Common myeloid progenitor, CD34-positive (primary cell): ENCODE data around the gene RUFY1.
"Not testable (repeated sequence)": the region's sequence is repeated elsewhere in the genome, so short reads cannot be mapped to it uniquely, and the experiment has no call there.

Experiments
- CTCF ChIA-PET: fragments of 350-600 bp; sonication (Branson Sonifier 250); formaldehyde crosslinking; loops from one replicate; lab custom pipeline; 2021; ENCODE audit warnings: antibody characterized with exemption; lab: Charles Lee
- POLR2A ChIA-PET: fragments of 350-600 bp; sonication (Branson Sonifier 250); formaldehyde crosslinking; loops from one replicate; lab custom pipeline; 2021; ENCODE audit warnings: antibody characterized with exemption; lab: Charles Lee
- DNase-seq, 3 donors: peaks; one replicate each; pipeline versions ENCODE4 v3.0.0 to v3.0.0-alpha.2; 2013
- H3K27ac ChIP-seq, 2 experiments: 1 replicate in 1 of 2; 2 replicates in 1 of 2; pipeline ENCODE4 v1.7.0; 2013; ENCODE audit warnings: inconsistent platforms in 2 of 2, low read length in 2 of 2, mild to moderate bottlenecking in 2 of 2, low read depth in 1 of 2, moderate library complexity in 1 of 2; ENCODE audit not compliant: severe bottlenecking in 2 of 2, insufficient read depth in 1 of 2, poor library complexity in 1 of 2
- H3K27me3 ChIP-seq, 5 experiments: replicated peaks in 2 of 5; 1 replicate in 3 of 5; 2 replicates in 2 of 5; pipeline versions ENCODE4 v1.6.1 to v1.7.0; 2013; ENCODE audit warnings: low read length in 4 of 5, mild to moderate bottlenecking in 2 of 5, moderate library complexity in 2 of 5, inconsistent platforms in 1 of 5; ENCODE audit not compliant: insufficient read depth in 5 of 5, control insufficient read depth in 4 of 5
- H3K36me3 ChIP-seq, 4 experiments: 1 replicate in 2 of 4; 2 replicates in 2 of 4; pipeline versions ENCODE4 v1.6.1 to v1.7.0; 2013; ENCODE audit warnings: low read length in 3 of 4, control low read depth in 1 of 4, mild to moderate bottlenecking in 1 of 4; ENCODE audit not compliant: control insufficient read depth in 4 of 4, insufficient read depth in 4 of 4
- H3K4me1 ChIP-seq, 4 experiments: 1 replicate in 3 of 4; 2 replicates in 1 of 4; pipeline versions ENCODE4 v1.6.1 to v1.7.1; 2013; ENCODE audit warnings: low read length in 3 of 4, mild to moderate bottlenecking in 3 of 4, control low read depth in 1 of 4, inconsistent platforms in 1 of 4, moderate library complexity in 1 of 4; ENCODE audit not compliant: control insufficient read depth in 4 of 4, insufficient read depth in 4 of 4; ENCODE audit errors: control extremely low read depth in 1 of 4
- H3K4me3 ChIP-seq, 7 experiments: 1 replicate in 4 of 7; 2 replicates in 3 of 7; pipeline versions ENCODE4 v1.5.1 to v1.7.0; 2013; ENCODE audit warnings: mild to moderate bottlenecking in 7 of 7, low read length in 6 of 7, moderate library complexity in 6 of 7, inconsistent platforms in 2 of 7, low read depth in 2 of 7, control low read depth in 1 of 7; ENCODE audit not compliant: insufficient read depth in 4 of 7, control insufficient read depth in 1 of 7; ENCODE audit errors: extremely low read depth in 1 of 7
- H3K9me3 ChIP-seq, 5 experiments: 1 replicate in 4 of 5; 2 replicates in 1 of 5; pipeline versions ENCODE4 v1.6.1 to v1.7.1; 2013; ENCODE audit warnings: low read length in 4 of 5, mild to moderate bottlenecking in 2 of 5, inconsistent platforms in 1 of 5, low read depth in 1 of 5, moderate library complexity in 1 of 5; ENCODE audit not compliant: control insufficient read depth in 4 of 5, insufficient read depth in 2 of 5; ENCODE audit errors: control extremely low read depth in 1 of 5
- WGBS: methylation state at CpG from one replicate; pipeline ENCODE4 v1.1.5; 2013; ENCODE audit not compliant: insufficient coverage; 5-methylcytosine and 5-hydroxymethylcytosine counted together

The RUFY1 gene

DNA sequence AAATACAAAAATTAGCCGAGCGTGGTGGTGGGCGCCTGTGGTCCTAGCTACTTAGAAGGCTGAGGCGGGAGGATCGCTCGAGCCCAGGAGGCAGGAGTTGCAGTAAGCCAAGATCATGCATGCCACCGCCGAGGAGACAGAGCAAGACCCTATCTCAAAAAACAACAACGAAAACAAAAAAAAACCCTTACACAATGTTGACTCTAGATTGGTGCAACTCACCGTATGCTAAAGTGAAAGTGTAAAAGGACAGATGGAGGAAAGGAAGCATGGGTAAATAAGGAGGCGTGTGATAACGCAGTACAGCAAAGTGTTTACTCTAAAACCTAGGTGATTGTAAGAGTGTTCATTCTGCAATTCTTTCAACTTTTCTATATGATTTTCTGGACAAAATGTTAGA lies 15.9 kb upstream of the RUFY1 start:
- DNase-seq, result peak; percentile 79 to 96 (median 87)
- peaks cover 7 to 32% (median 21%) of the 10 kb centered on the region in 4 experiments for H3K4me1 ChIP-seq
- 76% methylated on average over 6 of the region's 12 CpGs for WGBS
- H3K36me3 ChIP-seq, result peaks cover 0 to 2% (median 0%) of the 10 kb centered on the region in 4 experiments
- H3K4me3 ChIP-seq, result peak overlapping the region in 5 of 7 experiments; percentile 30 to 74 (median 53)
- ChIA-PET POLR2A (no interaction called here), CTCF (interaction anchor here (1.3 kb wide), 1 partner anchor 10 kb away, joined by 3 read pairs; no protein-coding TSS in a partner anchor)
- no peaks in the 10 kb centered on the region for H3K27me3 ChIP-seq
- H3K27ac ChIP-seq, result peak overlapping the region; percentile 78 to 94
- no peaks in the 10 kb centered on the region for H3K9me3 ChIP-seq

DNA sequence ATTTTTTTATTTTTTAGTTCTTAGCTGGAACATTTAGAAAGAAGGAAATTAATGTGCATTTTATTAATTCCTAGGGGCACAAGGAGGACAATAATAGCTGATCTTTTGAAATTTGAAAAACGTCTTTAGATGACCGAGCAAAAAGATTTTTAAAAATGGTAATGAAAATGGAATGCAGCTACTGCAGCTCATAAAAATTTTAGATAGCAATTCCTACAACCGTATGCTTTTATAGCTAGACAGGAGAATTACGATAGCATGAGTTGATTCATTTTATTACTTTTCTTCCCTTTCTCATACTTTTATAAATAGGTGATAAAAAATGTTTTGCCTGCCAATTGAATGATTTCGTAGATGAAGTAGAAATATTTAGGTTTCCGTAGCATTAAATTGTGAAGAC lies 13.7 kb upstream of the RUFY1 start:
- ChIA-PET CTCF (interaction anchor here (0.8 to 1.0 kb wide), 3 partner anchors 13 to 23 kb away, joined by 3 read pairs; partner anchors contain the start of gene RUFY1), POLR2A (no interaction called here)
- no peak for DNase-seq
- H3K4me1 ChIP-seq, result peaks cover 0 to 16% (median 9%) of the 10 kb centered on the region in 4 experiments
- H3K27me3 ChIP-seq, result no peaks in the 10 kb centered on the region
- H3K9me3 ChIP-seq, result no peaks in the 10 kb centered on the region
- H3K36me3 ChIP-seq, result peaks cover 0 to 2% (median 0%) of the 10 kb centered on the region in 4 experiments
- WGBS, result 100% methylated on average over 2 of the region's 6 CpGs
- H3K27ac ChIP-seq, result no peak overlapping the region
- H3K4me3 ChIP-seq, result no peak overlapping the region

DNA sequence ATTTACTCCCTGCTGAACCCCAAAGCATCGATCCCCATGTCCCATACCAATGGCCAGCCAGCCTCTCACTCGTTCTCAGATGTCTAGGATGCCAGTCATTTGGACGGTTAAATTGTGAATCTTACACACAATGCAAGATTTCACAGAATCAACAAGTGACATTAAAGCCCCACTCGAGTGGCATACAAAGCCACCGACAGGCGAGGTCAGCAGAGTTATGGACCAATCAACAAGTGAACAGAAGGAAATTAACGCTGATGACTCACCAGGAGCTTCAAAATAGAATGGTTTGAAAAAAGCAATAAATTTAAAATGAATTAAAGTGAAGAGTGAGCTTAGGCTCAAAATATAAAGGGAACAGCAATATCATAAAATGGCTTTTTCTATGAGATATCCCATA lies 8.2 kb upstream of the RUFY1 start:
- peaks cover 3 to 7% (median 4%) of the 10 kb centered on the region in 4 experiments for H3K4me1 ChIP-seq
- 94% methylated on average over 7 of the region's 7 CpGs for whole genome bisulfite sequencing
- DNase-seq, result no peak
- no peak overlapping the region for H3K4me3 ChIP-seq
- no peaks in the 10 kb centered on the region for H3K9me3 ChIP-seq
- H3K27ac ChIP-seq, result no peak overlapping the region
- ChIA-PET POLR2A (no interaction called here), CTCF (interaction anchor here (1.3 to 1.6 kb wide), 2 partner anchors 9 to 11 kb away, joined by 3 to 5 read pairs; no protein-coding TSS in a partner anchor)
- H3K27me3 ChIP-seq, result no peaks in the 10 kb centered on the region
- H3K36me3 ChIP-seq, result peaks cover 0 to 2% (median 0%) of the 10 kb centered on the region in 4 experiments

DNA sequence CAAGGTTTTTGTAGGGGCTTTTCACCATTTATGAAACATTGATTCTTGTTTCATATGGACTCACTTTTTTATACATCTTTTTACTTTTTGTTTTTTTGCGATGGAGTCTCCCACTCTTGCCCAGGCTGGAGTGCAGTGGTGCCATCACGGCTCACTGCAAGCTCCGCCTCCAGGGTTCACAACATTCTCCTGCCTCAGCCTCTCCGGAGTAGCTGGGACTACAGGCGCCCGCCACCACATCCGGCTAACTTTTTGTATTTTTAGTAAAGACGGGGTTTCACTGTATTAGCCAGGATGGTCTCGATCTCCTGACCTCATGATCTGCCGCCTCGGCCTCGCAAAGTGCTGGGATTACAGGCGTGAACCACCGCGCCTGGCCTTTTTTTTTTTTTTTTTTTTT lies 7.1 kb upstream of the RUFY1 start:
- H3K9me3 ChIP-seq, H3K27ac ChIP-seq, H3K27me3 ChIP-seq, H3K4me1 ChIP-seq, DNase-seq, POLR2A ChIA-PET, CTCF ChIA-PET, H3K4me3 ChIP-seq, H3K36me3 ChIP-seq: not testable (repeated sequence)
- 93% methylated on average over 13 of the region's 15 CpGs for WGBS

DNA sequence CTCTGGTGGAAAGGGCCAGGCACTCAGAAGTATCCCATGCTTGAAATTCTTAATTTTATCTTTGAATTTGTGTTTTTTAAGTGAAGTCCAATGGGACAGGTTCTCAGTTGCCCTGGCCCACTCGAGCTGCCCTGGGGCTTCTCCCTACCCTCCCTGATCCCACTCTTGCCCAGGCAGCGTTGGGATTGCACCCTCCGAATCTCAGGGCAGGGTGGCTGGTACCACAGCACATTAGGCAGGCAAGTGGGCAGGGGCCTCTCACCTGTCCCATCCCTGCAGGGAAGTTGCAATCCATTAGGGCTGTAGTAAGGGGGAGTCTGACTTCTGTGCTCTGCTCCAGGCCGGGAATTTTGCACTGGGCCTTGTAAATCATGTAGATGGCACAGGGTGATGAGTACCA lies 2.7 kb downstream of the RUFY1 start:
- CTCF ChIA-PET, result no interaction called here
- peaks cover 0 to 7% (median 5%) of the 10 kb centered on the region in 4 experiments for H3K36me3 ChIP-seq
- peaks cover 2 to 29% (median 20%) of the 10 kb centered on the region in 4 experiments for H3K4me1 ChIP-seq
- POLR2A ChIA-PET, result no interaction called here
- H3K27ac ChIP-seq, result no peak overlapping the region
- no peaks in the 10 kb centered on the region for H3K27me3 ChIP-seq
- no peaks in the 10 kb centered on the region for H3K9me3 ChIP-seq
- H3K4me3 ChIP-seq, result no peak overlapping the region
- 100% methylated on average over 2 of the region's 4 CpGs for WGBS
- DNase-seq, result no peak

DNA sequence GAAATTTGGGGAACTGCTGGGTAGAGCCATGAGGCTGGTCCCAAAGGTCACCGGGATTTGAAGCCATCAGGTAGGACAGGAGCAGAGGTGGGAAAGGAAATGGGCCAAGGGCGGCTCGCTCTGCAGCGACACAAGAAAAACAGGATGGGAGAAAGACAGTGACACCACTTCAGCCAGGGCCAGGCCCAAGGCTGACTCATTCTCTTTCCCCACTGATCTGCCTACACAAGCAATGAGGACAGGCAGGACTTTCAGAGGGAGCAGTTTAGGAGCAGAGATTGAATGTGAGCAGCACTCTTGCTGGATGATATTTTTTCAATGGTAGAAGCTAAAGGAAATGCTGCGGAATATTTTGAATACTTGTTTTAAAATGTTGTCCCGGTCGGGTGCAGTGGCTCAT lies 3.5 kb downstream of the RUFY1 start:
- H3K36me3 ChIP-seq, result peaks cover 0 to 7% (median 5%) of the 10 kb centered on the region in 4 experiments
- no peak overlapping the region for H3K4me3 ChIP-seq
- CTCF ChIA-PET, result no interaction called here
- H3K4me1 ChIP-seq, result peaks cover 2 to 35% (median 21%) of the 10 kb centered on the region in 4 experiments
- no peak for DNase-seq
- POLR2A ChIA-PET, result no interaction called here
- H3K27ac ChIP-seq, result no peak overlapping the region
- 97% methylated on average over 5 of the region's 7 CpGs for WGBS
- H3K9me3 ChIP-seq, result no peaks in the 10 kb centered on the region
- H3K27me3 ChIP-seq, result no peaks in the 10 kb centered on the region

DNA sequence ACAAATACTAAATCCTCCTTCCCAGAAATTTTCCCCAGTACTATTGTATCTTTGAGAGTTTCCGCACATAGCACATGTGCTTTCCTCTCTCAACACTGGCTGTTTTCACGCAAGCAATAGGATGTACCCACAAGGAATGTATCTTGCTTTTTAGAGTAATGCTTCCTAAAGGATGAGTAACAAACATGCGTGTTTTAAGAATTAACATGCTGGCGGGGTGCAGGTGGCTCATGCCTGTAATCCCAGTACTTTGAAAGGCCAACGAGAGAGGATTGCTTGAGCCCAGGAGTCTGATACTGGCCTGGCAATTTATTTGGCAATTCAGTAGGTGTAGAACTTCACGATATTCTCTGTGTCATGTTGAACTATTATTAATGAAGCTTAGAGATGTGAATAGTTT lies 4.6 kb downstream of the RUFY1 start:
- Histone ChIP-seq H3K9me3 (no peaks in the 10 kb centered on the region), H3K4me1 (peaks cover 2 to 34% (median 20%) of the 10 kb centered on the region in 4 experiments), H3K36me3 (peaks cover 0 to 7% (median 5%) of the 10 kb centered on the region in 4 experiments), H3K27ac (no peak overlapping the region), H3K27me3 (no peaks in the 10 kb centered on the region), H3K4me3 (no peak overlapping the region)
- DNase-seq, result no peak
- ChIA-PET CTCF (no interaction called here), POLR2A (no interaction called here)
- WGBS, result 94% methylated on average over 5 of the region's 6 CpGs
